Measurements from ENCODE around the gene CSN2. TPM values are rescaled to one million over a fixed set of nuclear protein-coding genes. Genes with fewer than 3 reads are reported as not detected.

The CSN2 gene, protein sequence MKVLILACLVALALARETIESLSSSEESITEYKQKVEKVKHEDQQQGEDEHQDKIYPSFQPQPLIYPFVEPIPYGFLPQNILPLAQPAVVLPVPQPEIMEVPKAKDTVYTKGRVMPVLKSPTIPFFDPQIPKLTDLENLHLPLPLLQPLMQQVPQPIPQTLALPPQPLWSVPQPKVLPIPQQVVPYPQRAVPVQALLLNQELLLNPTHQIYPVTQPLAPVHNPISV
- total RNA-seq = not detected

DNA sequence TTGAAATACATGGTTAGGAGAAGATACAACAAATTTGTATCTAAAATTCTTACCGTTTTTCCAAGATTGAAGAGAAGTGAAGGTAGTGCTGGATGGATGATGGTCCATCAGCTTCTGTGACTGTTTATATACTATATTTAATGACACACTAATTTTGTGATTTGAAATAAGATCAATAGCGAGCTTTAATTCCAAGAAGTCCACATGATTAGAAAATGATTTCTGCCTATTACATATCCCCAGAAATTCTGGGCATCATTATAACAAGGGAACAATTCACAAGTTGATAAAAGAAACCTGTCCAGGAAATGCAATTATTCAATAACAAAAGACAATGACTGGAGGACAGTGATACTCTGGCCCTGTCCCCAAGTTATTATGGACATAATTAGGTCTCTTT lies at the start of gene CSN2:
Gene CSN2 (minus strand): TSS at position 101 of the 400 bp plus-strand sequence. CDS start 4,733 bp downstream, outside the sequence.
- Mint-ChIP-seq H3K4me1 (no peaks in the 10 kb centered on the region), H3K27me3 (no peaks in the 10 kb centered on the region)

DNA sequence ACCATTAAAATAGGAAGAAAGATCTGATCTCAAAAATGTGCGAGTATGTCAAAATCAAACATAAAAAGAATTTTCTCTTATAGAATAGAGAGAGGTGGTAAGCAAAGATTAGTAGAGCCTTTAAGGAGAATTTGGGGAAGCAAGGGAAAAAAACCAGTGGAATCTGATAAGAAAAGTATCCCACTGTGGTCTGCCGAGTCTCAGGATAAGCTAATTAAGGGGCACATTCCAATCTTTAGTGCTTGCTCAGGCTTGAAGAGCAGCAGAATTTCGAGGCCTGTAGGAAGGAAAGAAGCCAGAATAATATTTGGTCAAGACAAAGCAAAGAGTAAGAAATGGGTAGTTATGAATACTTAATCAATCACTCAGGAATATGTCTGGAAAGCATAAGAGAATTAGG lies 43.2 kb upstream of the CSN2 start:
- Mint-ChIP-seq H3K36me3 (no peaks in the 10 kb centered on the region), H3K4me1 (no peaks in the 10 kb centered on the region)
- DNase-seq = no peak

More for the DNA sequence above, at the start of gene CSN2:
- H3K27ac Mint-ChIP-seq = no peak within 1 kb of the TSS
- no peak within 1 kb of the TSS for H3K4me3 Mint-ChIP-seq
- DNase-seq = no peak
- H3K9me3 Mint-ChIP-seq = no peaks in the 10 kb centered on the region
- no peaks in the 10 kb centered on the region for H3K36me3 Mint-ChIP-seq

DNA sequence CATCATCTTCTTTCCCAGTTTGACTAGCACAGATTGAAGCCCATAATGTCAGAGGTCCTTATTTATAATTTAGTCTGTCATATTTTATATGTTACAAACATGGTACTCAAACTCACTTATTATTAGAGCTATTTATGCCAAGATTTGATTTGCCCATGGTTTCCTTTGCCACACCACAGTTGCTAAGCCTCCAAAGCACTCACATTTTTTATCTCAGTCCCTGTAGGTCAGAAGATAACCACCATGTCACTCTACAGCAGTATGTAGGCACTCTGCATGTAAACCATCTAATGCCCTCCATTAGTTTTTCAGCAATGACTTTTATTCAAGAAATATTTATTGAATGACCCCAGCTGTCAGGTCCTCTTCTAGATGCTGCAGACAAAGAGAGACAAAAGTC lies 37.0 kb upstream of the CSN2 start:
- Mint-ChIP-seq H3K4me1 (no peaks in the 10 kb centered on the region), H3K9me3 (no peaks in the 10 kb centered on the region), H3K36me3 (no peaks in the 10 kb centered on the region), H3K4me3 (no peak overlapping the region), H3K27ac (no peak overlapping the region), H3K27me3 (no peaks in the 10 kb centered on the region)
- DNase-seq = no peak

More for the DNA sequence above, 43.2 kb upstream of the CSN2 start:
- no peaks in the 10 kb centered on the region for H3K27me3 Mint-ChIP-seq
- peaks cover 4% of the 10 kb centered on the region for H3K9me3 Mint-ChIP-seq
- H3K27ac Mint-ChIP-seq = no peak overlapping the region
- H3K4me3 Mint-ChIP-seq = no peak overlapping the region

DNA sequence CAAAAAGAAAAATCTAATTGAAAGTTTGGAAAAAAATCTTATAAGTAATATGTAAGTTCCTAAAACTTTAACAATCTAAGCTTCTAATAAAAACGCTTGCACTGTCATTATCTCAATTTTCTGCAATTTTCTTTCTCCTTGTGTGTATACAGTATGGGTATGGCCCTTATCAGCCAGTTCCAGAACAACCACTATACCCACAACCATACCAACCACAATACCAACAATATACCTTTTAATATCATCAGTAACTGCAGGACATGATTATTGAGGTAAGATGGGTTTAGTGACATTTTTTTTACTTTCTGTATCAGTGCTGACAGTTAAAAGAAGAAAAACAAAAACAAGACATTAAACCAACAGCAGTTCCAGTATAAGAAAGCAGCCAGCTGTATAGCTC lies 35.2 kb upstream of the CSN2 start:
- no peak overlapping the region for H3K4me3 Mint-ChIP-seq
- H3K4me1 Mint-ChIP-seq = no peaks in the 10 kb centered on the region
- no peaks in the 10 kb centered on the region for H3K9me3 Mint-ChIP-seq
- DNase-seq = no peak
- H3K27me3 Mint-ChIP-seq = no peaks in the 10 kb centered on the region
- H3K36me3 Mint-ChIP-seq = no peaks in the 10 kb centered on the region
- no peak overlapping the region for H3K27ac Mint-ChIP-seq

DNA sequence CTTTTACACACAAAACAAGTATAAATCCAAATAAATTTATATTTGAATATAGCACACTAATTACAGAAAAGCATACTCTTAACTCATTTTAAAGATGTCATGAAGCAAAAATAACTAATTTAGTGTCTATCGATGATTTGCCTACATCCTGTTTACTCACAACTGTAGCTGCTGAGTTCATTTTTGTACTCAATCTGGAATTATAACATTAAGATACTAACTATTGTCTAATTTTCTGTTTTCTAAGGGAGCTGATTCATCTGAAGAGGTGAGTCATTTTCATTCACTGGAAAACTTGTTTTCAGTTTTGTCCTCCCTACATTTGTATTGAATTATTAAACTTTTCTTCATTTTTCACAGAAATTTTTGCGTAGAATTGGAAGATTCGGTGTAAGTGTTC lies 33.9 kb upstream of the CSN2 start:
- no peaks in the 10 kb centered on the region for H3K9me3 Mint-ChIP-seq
- no peaks in the 10 kb centered on the region for H3K36me3 Mint-ChIP-seq
- no peak overlapping the region for H3K4me3 Mint-ChIP-seq
- no peaks in the 10 kb centered on the region for H3K4me1 Mint-ChIP-seq
- DNase-seq = no peak
- H3K27me3 Mint-ChIP-seq = no peaks in the 10 kb centered on the region
- no peak overlapping the region for H3K27ac Mint-ChIP-seq

DNA sequence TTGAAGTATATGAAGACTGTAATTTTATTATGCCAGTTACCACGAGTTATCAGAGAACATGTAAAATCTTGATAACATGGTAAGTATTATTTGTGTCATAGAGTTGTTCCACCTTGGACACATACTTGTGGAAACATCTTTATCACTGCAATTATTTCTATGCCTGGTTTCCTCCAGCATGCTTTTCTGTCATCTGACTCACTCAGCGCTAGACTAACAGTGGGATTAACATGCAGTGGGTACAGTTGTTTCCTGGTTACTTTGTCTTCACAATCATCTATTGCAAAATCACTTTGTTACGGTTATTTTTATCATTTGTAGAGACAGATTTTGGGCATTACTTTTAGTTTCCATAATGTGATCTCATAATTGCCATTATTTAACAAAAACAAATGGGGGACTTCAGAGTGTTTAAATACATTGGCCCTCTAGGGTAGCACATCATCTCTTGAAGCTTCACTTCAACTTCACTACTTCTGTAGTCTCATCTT lies 30.0 kb upstream of the CSN2 start, which contains the start of gene STATH:
Gene STATH (plus strand): TSS at position 441 of the 491 bp plus-strand sequence. CDS start 2,472 bp downstream, outside the sequence.
- H3K27me3 Mint-ChIP-seq = no peaks in the 10 kb centered on the region
- no peaks in the 10 kb centered on the region for H3K9me3 Mint-ChIP-seq
- H3K27ac Mint-ChIP-seq = no peak within 1 kb of the TSS
- no peaks in the 10 kb centered on the region for H3K4me1 Mint-ChIP-seq
- no peaks in the 10 kb centered on the region for H3K36me3 Mint-ChIP-seq
- H3K4me3 Mint-ChIP-seq = no peak within 1 kb of the TSS
- DNase-seq = no peak

DNA sequence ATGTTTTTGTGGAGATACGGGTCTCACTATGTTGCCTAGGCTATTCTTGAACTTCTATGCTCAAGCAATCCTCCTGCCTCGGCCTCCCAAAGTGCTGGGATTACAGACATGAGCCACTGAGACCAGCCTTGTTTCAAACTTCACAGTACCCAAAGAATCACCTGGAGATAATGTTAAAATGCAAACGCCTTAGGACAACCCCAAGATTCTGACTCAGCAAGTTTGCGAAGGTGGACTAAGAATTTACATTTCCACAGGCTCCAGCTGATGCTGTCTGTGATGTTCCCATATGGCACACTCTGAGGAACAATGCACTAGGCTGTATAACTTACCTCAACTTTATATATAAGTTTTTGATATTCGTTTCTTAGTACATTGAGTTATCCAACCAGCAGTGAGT lies 29.3 kb upstream of the CSN2 start:
- Mint-ChIP-seq H3K4me3 (no peak overlapping the region), H3K27ac (no peak overlapping the region)

DNA sequence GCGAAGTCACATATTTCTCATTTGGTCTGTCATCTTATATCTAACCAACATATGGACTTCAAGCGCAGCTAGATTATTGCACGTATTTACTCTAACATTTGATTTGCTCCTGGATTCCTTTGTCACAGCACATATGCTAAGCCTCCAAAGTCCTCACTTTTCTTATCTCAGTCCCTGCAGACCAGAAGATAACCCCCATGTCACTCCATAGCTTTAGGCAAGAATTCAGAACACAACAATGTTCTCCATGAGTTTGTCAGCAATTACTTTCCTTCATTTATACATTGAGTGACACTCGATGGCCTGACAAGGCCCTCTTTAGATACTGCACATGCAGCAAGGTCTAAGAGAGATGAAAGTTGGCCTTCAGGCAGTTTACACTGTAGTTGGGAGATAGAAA lies 25.5 kb upstream of the CSN2 start:
- Mint-ChIP-seq H3K27ac (no peak overlapping the region), H3K36me3 (no peaks in the 10 kb centered on the region), H3K4me1 (no peaks in the 10 kb centered on the region), H3K27me3 (no peaks in the 10 kb centered on the region), H3K4me3 (no peak overlapping the region), H3K9me3 (no peaks in the 10 kb centered on the region)
- DNase-seq = no peak

More for the DNA sequence above, 29.3 kb upstream of the CSN2 start:
- Mint-ChIP-seq H3K36me3 (no peaks in the 10 kb centered on the region), H3K4me1 (no peaks in the 10 kb centered on the region), H3K9me3 (no peaks in the 10 kb centered on the region), H3K27me3 (no peaks in the 10 kb centered on the region)
- DNase-seq = no peak

DNA sequence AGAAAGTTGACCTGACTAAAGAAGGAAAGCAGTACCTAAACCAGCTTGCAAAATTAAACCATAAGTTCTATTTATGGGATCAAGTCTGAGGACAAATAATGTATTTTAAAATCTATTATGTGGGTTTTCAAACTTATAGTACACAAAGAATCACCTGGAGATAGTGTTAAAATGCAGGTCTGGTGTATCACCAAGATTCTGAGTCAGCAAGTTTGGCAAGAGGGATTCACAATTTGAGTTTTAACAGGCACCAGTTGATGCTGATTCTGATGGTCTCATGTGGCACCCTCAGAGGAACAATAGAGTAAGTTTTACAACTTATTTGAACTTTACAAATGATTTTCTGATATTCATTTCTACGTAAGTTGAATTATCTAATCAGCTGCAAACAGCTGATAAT lies 21.1 kb upstream of the CSN2 start:
- H3K36me3 Mint-ChIP-seq = no peaks in the 10 kb centered on the region
- H3K27me3 Mint-ChIP-seq = no peaks in the 10 kb centered on the region
- H3K4me1 Mint-ChIP-seq = no peaks in the 10 kb centered on the region
- no peak overlapping the region for H3K4me3 Mint-ChIP-seq
- H3K9me3 Mint-ChIP-seq = no peaks in the 10 kb centered on the region
- no peak for DNase-seq
- H3K27ac Mint-ChIP-seq = no peak overlapping the region

DNA sequence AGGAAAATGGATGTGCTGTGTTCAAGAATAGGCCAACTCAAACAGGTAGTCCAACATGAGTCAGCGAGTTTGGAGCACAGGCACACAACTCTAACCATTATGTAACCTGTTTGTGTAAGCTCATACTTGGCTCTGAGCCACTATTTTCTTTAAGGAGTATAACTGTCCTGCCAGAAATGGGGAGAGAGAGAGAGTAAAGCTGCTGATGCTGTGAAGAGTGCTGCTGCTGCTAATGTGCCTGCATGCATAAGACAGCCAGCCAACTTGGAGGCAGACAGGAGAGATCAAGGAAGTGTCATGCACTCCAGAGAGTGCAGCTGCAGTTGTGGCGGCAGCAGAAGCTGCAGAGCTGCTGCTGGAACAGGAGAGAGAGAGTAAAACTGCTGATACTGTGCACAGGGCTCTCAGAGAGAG lies 18.5 kb upstream of the CSN2 start:
- no peak overlapping the region for H3K4me3 Mint-ChIP-seq
- no peaks in the 10 kb centered on the region for H3K4me1 Mint-ChIP-seq
- H3K36me3 Mint-ChIP-seq = no peaks in the 10 kb centered on the region
- H3K27me3 Mint-ChIP-seq = no peaks in the 10 kb centered on the region
- DNase-seq = no peak
- H3K9me3 Mint-ChIP-seq = no peaks in the 10 kb centered on the region
- H3K27ac Mint-ChIP-seq = no peak overlapping the region

DNA sequence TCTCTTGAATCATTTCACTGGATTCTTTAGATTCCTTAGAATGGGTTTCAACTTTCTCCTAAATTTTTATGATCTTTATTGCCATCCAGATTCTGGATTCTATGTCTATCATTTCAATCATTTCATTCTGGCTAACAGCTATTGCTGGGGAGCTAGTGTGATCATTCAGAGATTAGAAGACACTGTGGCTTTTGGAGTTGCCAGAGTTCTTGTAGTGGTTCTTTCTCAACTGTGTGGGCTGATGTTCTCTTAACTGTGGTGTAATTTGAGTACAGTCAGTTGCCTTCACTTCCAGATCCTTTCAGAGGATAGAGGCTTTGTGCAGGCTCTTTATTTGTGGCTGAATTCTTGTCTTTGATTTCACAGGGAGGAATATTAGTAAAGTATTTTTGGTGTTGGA lies 12.1 kb upstream of the CSN2 start:
- Mint-ChIP-seq H3K27ac (no peak overlapping the region), H3K36me3 (no peaks in the 10 kb centered on the region), H3K4me3 (no peak overlapping the region), H3K9me3 (no peaks in the 10 kb centered on the region), H3K4me1 (no peaks in the 10 kb centered on the region), H3K27me3 (peaks cover 4% of the 10 kb centered on the region)
- DNase-seq = no peak

DNA sequence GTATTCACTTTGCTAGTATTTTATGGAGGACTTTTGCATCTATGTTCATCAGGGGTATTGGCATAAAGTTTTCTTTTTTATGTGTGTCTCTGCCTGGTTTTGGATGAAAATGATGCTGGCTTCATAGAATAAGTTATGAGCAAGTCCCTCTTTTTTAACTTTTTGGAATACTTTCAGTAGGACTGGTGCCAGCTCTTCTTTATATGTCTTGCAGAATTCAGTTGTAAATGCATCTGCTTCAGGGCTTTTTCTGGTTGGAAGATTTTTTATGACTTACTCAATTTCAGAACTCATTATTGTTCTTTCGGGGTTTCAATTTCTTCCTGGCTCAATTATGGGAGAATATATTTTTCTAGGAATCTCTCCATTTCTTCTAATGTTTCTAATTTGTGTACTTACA lies 9.1 kb upstream of the CSN2 start:
- H3K9me3 Mint-ChIP-seq = no peaks in the 10 kb centered on the region
- H3K27me3 Mint-ChIP-seq = peaks cover 4% of the 10 kb centered on the region
- no peak for DNase-seq
- H3K4me1 Mint-ChIP-seq = no peaks in the 10 kb centered on the region
- H3K27ac Mint-ChIP-seq = no peak overlapping the region
- H3K4me3 Mint-ChIP-seq = no peak overlapping the region
- no peaks in the 10 kb centered on the region for H3K36me3 Mint-ChIP-seq

DNA sequence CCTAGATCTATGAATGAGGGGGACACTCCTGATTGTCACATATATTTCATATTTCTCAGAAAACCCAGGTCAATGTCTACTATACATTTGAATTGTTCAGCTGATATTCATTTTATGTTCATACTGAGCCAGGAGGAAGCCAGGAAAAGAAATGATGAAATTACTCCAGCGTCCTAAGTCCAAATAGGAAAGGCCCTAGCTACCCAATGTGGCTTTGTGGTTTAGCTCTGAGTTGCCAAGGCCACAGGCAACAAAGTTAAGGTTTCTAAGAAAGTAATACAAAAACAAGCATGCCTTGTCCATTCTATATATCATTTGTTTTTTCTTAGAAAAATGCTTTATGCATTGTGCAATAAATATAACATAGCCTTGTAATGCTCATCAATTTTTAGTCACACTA lies 4.5 kb upstream of the CSN2 start:
- Mint-ChIP-seq H3K4me1 (no peaks in the 10 kb centered on the region), H3K27ac (no peak overlapping the region), H3K27me3 (no peaks in the 10 kb centered on the region), H3K36me3 (no peaks in the 10 kb centered on the region), H3K4me3 (no peak overlapping the region), H3K9me3 (no peaks in the 10 kb centered on the region)
- no peak for DNase-seq

DNA sequence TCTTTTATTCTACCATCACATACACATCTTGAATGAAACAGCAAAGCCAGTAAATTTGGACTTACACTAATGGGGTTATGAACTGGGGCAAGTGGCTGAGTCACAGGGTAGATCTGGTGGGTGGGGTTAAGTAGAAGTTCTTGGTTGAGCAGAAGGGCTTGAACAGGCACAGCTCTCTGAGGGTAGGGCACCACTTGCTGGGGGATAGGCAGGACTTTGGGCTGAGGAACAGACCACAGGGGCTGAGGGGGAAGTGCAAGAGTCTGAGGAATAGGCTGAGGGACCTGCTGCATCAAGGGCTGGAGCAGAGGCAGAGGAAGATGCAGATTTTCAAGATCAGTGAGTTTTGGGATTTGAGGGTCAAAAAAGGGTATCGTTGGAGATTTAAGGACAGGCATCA lies 8.3 kb downstream of the CSN2 start:
- DNase-seq = no peak
- no peaks in the 10 kb centered on the region for H3K4me1 Mint-ChIP-seq

DNA sequence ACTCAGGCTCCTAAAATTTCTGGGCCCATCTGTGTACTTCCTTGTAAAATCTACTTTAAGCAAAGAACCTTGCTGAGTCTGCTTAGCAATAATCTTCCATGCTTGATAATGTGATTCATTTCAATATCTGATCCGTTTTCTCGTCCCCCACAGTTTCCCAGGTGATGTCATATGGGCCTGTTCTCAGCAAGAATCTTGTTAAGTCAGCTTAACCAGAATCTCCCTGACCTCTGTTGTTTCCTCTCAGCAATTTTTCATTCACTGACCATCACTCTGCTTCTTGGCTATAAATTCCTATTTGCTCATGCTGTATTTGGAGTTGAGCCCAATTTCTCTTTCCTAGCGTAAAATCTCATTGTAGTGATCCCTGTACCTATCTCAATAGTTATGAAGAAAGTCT lies 13.9 kb downstream of the CSN2 start:
- no peak for DNase-seq

More for the DNA sequence above, 8.3 kb downstream of the CSN2 start:
- peaks cover 3% of the 10 kb centered on the region for H3K27me3 Mint-ChIP-seq
- H3K9me3 Mint-ChIP-seq = no peaks in the 10 kb centered on the region
- H3K4me3 Mint-ChIP-seq = no peak overlapping the region
- no peaks in the 10 kb centered on the region for H3K36me3 Mint-ChIP-seq
- no peak overlapping the region for H3K27ac Mint-ChIP-seq

DNA sequence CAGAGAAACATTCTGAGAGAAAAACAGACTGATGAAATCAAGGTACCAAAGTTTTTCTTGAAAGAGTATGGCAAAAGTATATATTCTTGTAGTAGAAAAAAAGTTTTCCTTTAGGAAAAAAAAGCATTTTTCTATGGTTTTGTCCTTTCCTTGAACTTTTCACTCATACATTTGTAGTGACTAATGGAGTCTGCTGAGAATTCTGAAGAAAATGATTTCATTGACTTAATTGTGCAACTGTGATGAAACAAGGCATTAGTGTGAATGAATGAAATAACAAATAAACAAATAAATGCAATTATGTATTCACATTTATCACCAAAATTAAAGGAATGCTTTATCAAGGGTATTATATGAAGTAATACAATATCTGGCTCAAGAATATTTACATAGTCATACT lies 29.0 kb downstream of the CSN2 start:
- Mint-ChIP-seq H3K4me1 (no peaks in the 10 kb centered on the region), H3K9me3 (no peaks in the 10 kb centered on the region), H3K27me3 (no peaks in the 10 kb centered on the region), H3K27ac (no peak overlapping the region), H3K4me3 (no peak overlapping the region), H3K36me3 (no peaks in the 10 kb centered on the region)
- no peak for DNase-seq

More for the DNA sequence above, 13.9 kb downstream of the CSN2 start:
- H3K4me3 Mint-ChIP-seq = no peak overlapping the region
- no peaks in the 10 kb centered on the region for H3K4me1 Mint-ChIP-seq
- H3K36me3 Mint-ChIP-seq = no peaks in the 10 kb centered on the region
- no peaks in the 10 kb centered on the region for H3K9me3 Mint-ChIP-seq
- no peaks in the 10 kb centered on the region for H3K27me3 Mint-ChIP-seq
- no peak overlapping the region for H3K27ac Mint-ChIP-seq
